CD4-positive, CD25-positive, alpha-beta regulatory T cell (primary cell): ENCODE data around the gene GRHL1. TPM values are rescaled to one million over a fixed set of nuclear protein-coding genes. Genes with fewer than 3 reads are reported as not detected.
"Not testable (repeated sequence)": the region's sequence is repeated elsewhere in the genome, so short reads cannot be mapped to it uniquely, and the experiment has no call there.

Source experiments
- ATAC-seq, 2 donors: fragments of 150-1000 bp; cut with Tn5 transposase; one replicate each; pipeline ENCODE4 v1.10.0; 2021; ENCODE audit warnings: low read depth in 2 of 2, moderate number of reproducible peaks in 2 of 2, moderate library complexity in 1 of 2
- DNase-seq, 3 donors: peaks; one replicate each; pipeline versions ENCODE4 v3.0.0 to v3.0.0-alpha.2; 2012 to 2022; ENCODE audit warnings: mixed read lengths in 1 of 3
- H3K27ac ChIP-seq: one replicate; pipeline ENCODE4 v1.7.0; 2013; ENCODE audit warnings: mild to moderate bottlenecking, low read length; ENCODE audit not compliant: insufficient read depth, poor library complexity, severe bottlenecking
- H3K27me3 ChIP-seq: one replicate; pipeline ENCODE4 v1.7.0; 2013; ENCODE audit warnings: low read length; ENCODE audit not compliant: control insufficient read depth, insufficient read depth
- H3K36me3 ChIP-seq: one replicate; pipeline ENCODE4 v1.7.0; 2013; ENCODE audit warnings: mild to moderate bottlenecking, low read length, moderate library complexity; ENCODE audit not compliant: control insufficient read depth, insufficient read depth
- H3K4me1 ChIP-seq: 2 replicates; pipeline ENCODE4 v1.7.0; 2013; ENCODE audit warnings: mild to moderate bottlenecking, low read length; ENCODE audit not compliant: insufficient read depth, control insufficient read depth, poor library complexity, severe bottlenecking
- H3K4me3 ChIP-seq: one replicate; pipeline ENCODE4 v1.7.0; 2013; ENCODE audit warnings: low read depth, mild to moderate bottlenecking, low read length, moderate library complexity
- H3K9me3 ChIP-seq, 2 experiments: 1 replicate in 1 of 2; 2 replicates in 1 of 2; pipeline ENCODE4 v1.7.0; 2013; ENCODE audit warnings: low read length in 2 of 2, mild to moderate bottlenecking in 1 of 2, moderate library complexity in 1 of 2; ENCODE audit not compliant: control insufficient read depth in 2 of 2
- H3K27ac Mint-ChIP-seq, 3 donors: one replicate each; pipeline ENCODE4 v1.8.0; 2020 to 2022; ENCODE audit warnings: mild to moderate bottlenecking in 3 of 3, mixed read lengths in 3 of 3, moderate library complexity in 2 of 3
- H3K27me3 Mint-ChIP-seq: one replicate; pipeline ENCODE4 v1.8.0; 2022; ENCODE audit warnings: mild to moderate bottlenecking, mixed read lengths
- H3K36me3 Mint-ChIP-seq: one replicate; pipeline ENCODE4 v1.8.0; 2020; ENCODE audit warnings: mixed read lengths
- H3K4me1 Mint-ChIP-seq, 4 donors: one replicate each; pipeline ENCODE4 v1.8.0; 2020 to 2022; ENCODE audit warnings: mixed read lengths in 4 of 4, mild to moderate bottlenecking in 1 of 4
- H3K4me3 Mint-ChIP-seq, 4 donors: one replicate each; pipeline ENCODE4 v1.8.0; 2020 to 2022; ENCODE audit warnings: mild to moderate bottlenecking in 4 of 4, mixed read lengths in 4 of 4, moderate library complexity in 3 of 4
- H3K9me3 Mint-ChIP-seq, 7 donors: one replicate each; pipeline ENCODE4 v1.8.0; 2020 to 2022; ENCODE audit warnings: mixed read lengths in 7 of 7, mild to moderate bottlenecking in 3 of 7, moderate library complexity in 2 of 7
- polyA plus RNA-seq, 4 donors: library from polyadenylated mRNA; unstranded; fragments of 300-500 nt; fragmentation: Illumina TruSeq; gene quantifications; one replicate each; pipeline ENCODE4 v1.2.3, GENCODE V29; 2021
- total RNA-seq: library from RNA; stranded (reverse); gene quantifications from one replicate; pipeline ENCODE4 v1.2.3, GENCODE V29; 2022

Gene GRHL1
- total and polyA plus RNA-seq, 5 donors from 2014 or later = 0.06 to 1.8 (median 0.24) TPM; not detected in 1

GRCh38 chr2:10028988-10029874 lies 77.7 kb downstream of the GRHL1 start:
- H3K27ac ChIP-seq = peak overlapping the region; percentile 68
- peaks cover 3% of the 10 kb centered on the region for H3K36me3 Mint-ChIP-seq
- peak overlapping the region; percentile 52 for H3K4me3 ChIP-seq
- H3K9me3 Mint-ChIP-seq = peaks cover 0 to 2% (median 0%) of the 10 kb centered on the region in 7 donors
- no peaks in the 10 kb centered on the region for H3K27me3 Mint-ChIP-seq
- H3K4me3 Mint-ChIP-seq = peak overlapping the region; percentile 77 to 90 (median 84)
- H3K9me3 ChIP-seq = no peaks in the 10 kb centered on the region
- no peaks in the 10 kb centered on the region for H3K36me3 ChIP-seq
- H3K4me1 Mint-ChIP-seq = peaks cover 5 to 56% (median 29%) of the 10 kb centered on the region in 4 donors
- DNase-seq = peak; percentile 21 to 90 (median 47)
- peaks cover 43% of the 10 kb centered on the region for H3K4me1 ChIP-seq
- peak overlapping the region; percentile 88 to 92 (median 91) for H3K27ac Mint-ChIP-seq
- H3K27me3 ChIP-seq = no peaks in the 10 kb centered on the region
- ATAC-seq = peak; percentile 90 to 93

- Mint-ChIP-seq H3K9me3 (peaks cover 0 to 2% (median 0%) of the 10 kb centered on the region in 7 donors), H3K36me3 (peaks cover 3% of the 10 kb centered on the region), H3K4me3 (peak overlapping the region; percentile 77 to 90 (median 84)), H3K27ac (peak overlapping the region; percentile 88 to 92 (median 91)), H3K27me3 (no peaks in the 10 kb centered on the region), H3K4me1 (peaks cover 5 to 62% (median 34%) of the 10 kb centered on the region in 4 donors)
- no peaks in the 10 kb centered on the region for H3K27me3 ChIP-seq
- peak overlapping the region; percentile 52 for H3K4me3 ChIP-seq
- H3K4me1 ChIP-seq = peaks cover 47% of the 10 kb centered on the region
- H3K36me3 ChIP-seq = no peaks in the 10 kb centered on the region
- no peaks in the 10 kb centered on the region for H3K9me3 ChIP-seq
- ATAC-seq = no peak
- peak overlapping the region; percentile 68 for H3K27ac ChIP-seq
- DNase-seq = no peak
Measured at GRCh38 chr2:10029875-10030223, 78.4 kb downstream of the GRHL1 start.

- ATAC-seq = no peak
- Histone ChIP-seq H3K36me3 (no peaks in the 10 kb centered on the region), H3K4me1 (peaks cover 51% of the 10 kb centered on the region), H3K27me3 (no peaks in the 10 kb centered on the region), H3K27ac (no peak overlapping the region), H3K9me3 (no peaks in the 10 kb centered on the region), H3K4me3 (peak overlapping the region; percentile 52)
- Mint-ChIP-seq H3K36me3 (peaks cover 3% of the 10 kb centered on the region), H3K27me3 (no peaks in the 10 kb centered on the region), H3K9me3 (peaks cover 0 to 2% (median 0%) of the 10 kb centered on the region in 7 donors), H3K27ac (peak overlapping the region in 2 of 3 donors; percentile 33 to 88), H3K4me3 (peak overlapping the region; percentile 48 to 90 (median 80)), H3K4me1 (peaks cover 7 to 66% (median 34%) of the 10 kb centered on the region in 4 donors)
- no peak for DNase-seq
Measured at GRCh38 chr2:10030311-10030736, 78.8 kb downstream of the GRHL1 start.

- not testable (repeated sequence) for H3K4me3 ChIP-seq, DNase-seq, H3K9me3 Mint-ChIP-seq, ATAC-seq, H3K36me3 ChIP-seq, H3K27me3 Mint-ChIP-seq, H3K9me3 ChIP-seq, H3K36me3 Mint-ChIP-seq, H3K27me3 ChIP-seq, H3K27ac ChIP-seq
- Mint-ChIP-seq H3K27ac (peak overlapping the region in 2 of 3 donors; percentile 79 to 88), H3K4me3 (peak overlapping the region in 3 of 4 donors; percentile 52 to 90 (median 68)), H3K4me1 (peaks cover 7 to 71% (median 34%) of the 10 kb centered on the region in 4 donors)
- H3K4me1 ChIP-seq = peaks cover 56% of the 10 kb centered on the region
Measured at GRCh38 chr2:10030798-10031197, 79.3 kb downstream of the GRHL1 start.

GRCh38 chr2:10031886-10032745 lies 80.6 kb downstream of the GRHL1 start:
- Histone ChIP-seq H3K27ac (no peak overlapping the region), H3K9me3 (no peaks in the 10 kb centered on the region), H3K4me3 (no peak overlapping the region), H3K36me3 (no peaks in the 10 kb centered on the region), H3K27me3 (no peaks in the 10 kb centered on the region), H3K4me1 (peaks cover 64% of the 10 kb centered on the region)
- no peaks in the 10 kb centered on the region for H3K27me3 Mint-ChIP-seq
- peak overlapping the region; percentile 55 to 66 (median 64) for H3K27ac Mint-ChIP-seq
- H3K4me1 Mint-ChIP-seq = peaks cover 7 to 78% (median 36%) of the 10 kb centered on the region in 4 donors
- no peak for ATAC-seq
- DNase-seq = no peak
- peak overlapping the region in 3 of 4 donors; percentile 38 to 78 (median 52) for H3K4me3 Mint-ChIP-seq
- H3K9me3 Mint-ChIP-seq = no peaks in the 10 kb centered on the region
- peaks cover 3% of the 10 kb centered on the region for H3K36me3 Mint-ChIP-seq

GRCh38 chr2:10032746-10033105 lies 81.2 kb downstream of the GRHL1 start:
- no peak overlapping the region for H3K27ac ChIP-seq
- Mint-ChIP-seq H3K36me3 (peaks cover 3% of the 10 kb centered on the region), H3K27ac (peak overlapping the region in 2 of 3 donors; percentile 55 to 64), H3K4me1 (peaks cover 7 to 74% (median 36%) of the 10 kb centered on the region in 4 donors), H3K27me3 (no peaks in the 10 kb centered on the region), H3K9me3 (no peaks in the 10 kb centered on the region), H3K4me3 (peak overlapping the region in 1 of 4 donors; percentile 38)
- DNase-seq (no peak), ATAC-seq (no peak)
- H3K27me3 ChIP-seq = no peaks in the 10 kb centered on the region
- H3K4me3 ChIP-seq = no peak overlapping the region
- no peaks in the 10 kb centered on the region for H3K36me3 ChIP-seq
- peaks cover 64% of the 10 kb centered on the region for H3K4me1 ChIP-seq
- H3K9me3 ChIP-seq = no peaks in the 10 kb centered on the region

GRCh38 chr2:10033251-10034006 lies 81.9 kb downstream of the GRHL1 start:
- Mint-ChIP-seq H3K9me3 (no peaks in the 10 kb centered on the region), H3K27me3 (no peaks in the 10 kb centered on the region), H3K4me3 (peak overlapping the region in 1 of 4 donors; percentile 64), H3K27ac (peak overlapping the region in 2 of 3 donors; percentile 15 to 66), H3K4me1 (peaks cover 7 to 67% (median 32%) of the 10 kb centered on the region in 4 donors), H3K36me3 (peaks cover 3% of the 10 kb centered on the region)
- no peaks in the 10 kb centered on the region for H3K9me3 ChIP-seq
- H3K4me3 ChIP-seq = no peak overlapping the region
- H3K4me1 ChIP-seq = peaks cover 57% of the 10 kb centered on the region
- DNase-seq (no peak), ATAC-seq (no peak)
- no peaks in the 10 kb centered on the region for H3K36me3 ChIP-seq
- no peak overlapping the region for H3K27ac ChIP-seq
- no peaks in the 10 kb centered on the region for H3K27me3 ChIP-seq
